HepG2 (cell line): Measurements from ENCODE around the gene ZNF20. TPM values are rescaled to one million over a fixed set of nuclear protein-coding genes. Genes with fewer than 3 reads are reported as not detected.

Experiments used
- ADNP ChIP-seq: sonication (generic); formaldehyde crosslinking; IDR thresholded peaks from 2 replicates; pipeline ENCODE4 v1.4.0; 2020; ENCODE audit warnings: missing genetic modification reagents
- CAMTA2 ChIP-seq: sonication (generic); formaldehyde crosslinking; IDR thresholded peaks from 2 replicates; pipeline ENCODE4 v1.4.0; 2020; ENCODE audit warnings: mild to moderate bottlenecking, missing genetic modification reagents, borderline replicate concordance
- FOXA3 ChIP-seq: IDR thresholded peaks from 2 replicates; pipeline ENCODE4 v1.6.1; 2016; ENCODE audit warnings: missing genetic modification reagents, missing compliant biosample characterization
- HDAC1 ChIP-seq: sonication (generic); formaldehyde crosslinking; IDR thresholded peaks from 2 replicates; pipeline ENCODE4 v1.5.1; 2020; ENCODE audit warnings: mild to moderate bottlenecking, missing genetic modification reagents
- MXD3 ChIP-seq: IDR thresholded peaks from 2 replicates; pipeline ENCODE4 v1.6.1; 2016; ENCODE audit warnings: mild to moderate bottlenecking, missing biosample characterization, missing genetic modification reagents
- MXI1 ChIP-seq: IDR thresholded peaks from 3 replicates; pipeline ENCODE4 v1.6.1; 2012; ENCODE audit warnings: low read depth, low read length, inconsistent platforms, borderline replicate concordance
- RBM39 ChIP-seq: fragments of 200-400 bp; formaldehyde crosslinking; IDR thresholded peaks from one replicate; pipeline ENCODE4 v1.6.1; 2018; ENCODE audit warnings: antibody characterized with exemption, mild to moderate bottlenecking, low read depth, low read length; ENCODE audit not compliant: poor library complexity, severe bottlenecking
- REXO4 ChIP-seq: sonication (generic); formaldehyde crosslinking; IDR thresholded peaks from 2 replicates; pipeline ENCODE4 v1.8.0; 2022; ENCODE audit warnings: missing genetic modification reagents, mild to moderate bottlenecking, borderline replicate concordance
- SMAD3 ChIP-seq: sonication (generic); formaldehyde crosslinking; IDR thresholded peaks from 2 replicates; pipeline ENCODE4 v1.4.0; 2020; ENCODE audit warnings: missing genetic modification reagents
- TCF7 ChIP-seq: sonication (generic); IDR thresholded peaks from 2 replicates; pipeline ENCODE4 v1.6.1; 2016; ENCODE audit warnings: antibody characterized with exemption, low read depth
- TEAD3 ChIP-seq: optimal IDR thresholded peaks from 2 replicates; pipeline ENCODE3; 2016; ENCODE audit warnings: borderline replicate concordance
- ZNF142 ChIP-seq: sonication (generic); formaldehyde crosslinking; IDR thresholded peaks from 2 replicates; pipeline ENCODE4 v1.4.0; 2020; ENCODE audit warnings: missing genetic modification reagents
- ZNF251 ChIP-seq: sonication (generic); formaldehyde crosslinking; IDR thresholded peaks from 2 replicates; pipeline ENCODE4 v1.9.0; 2021; ENCODE audit warnings: mild to moderate bottlenecking, missing genetic modification reagents
- ZNF564 ChIP-seq: sonication (generic); formaldehyde crosslinking; IDR thresholded peaks from 2 replicates; pipeline ENCODE4 v1.8.1; 2023; ENCODE audit warnings: mild to moderate bottlenecking, missing genetic modification reagents
- ZNF597 ChIP-seq: sonication (generic); formaldehyde crosslinking; IDR thresholded peaks from 2 replicates; pipeline ENCODE4 v1.5.0; 2020; ENCODE audit warnings: missing genetic modification reagents
- polyA plus RNA-seq, 8 experiments: library from polyadenylated mRNA; depleted of rRNA in 3 of 8; stranded (reverse) in 7 of 8; unstranded in 1 of 8; fragments of >200 nt; fragmentation: Illumina TruSeq in 4 of 8; extraction: Trizol in 4 of 8; gene quantifications; 2 replicates each; pipeline versions ENCODE4 v1.2.1 to v1.2.3, GENCODE V29; 2011 to 2016; ENCODE audit warnings: low read depth in 4 of 8, missing spikeins in 1 of 8, mixed read lengths in 1 of 8; ENCODE audit not compliant: insufficient read depth in 1 of 8
- total RNA-seq, 5 experiments: library from RNA; depleted of rRNA; stranded (reverse); fragments of >200 nt; fragmentation: Illumina TruSeq; extraction: Trizol; gene quantifications; 2 replicates each; pipeline ENCODE4 v1.2.3, GENCODE V29; 2016; ENCODE audit warnings: low read depth in 1 of 5

ZNF20 gene
- total and polyA plus RNA-seq, 2 of the 13 experiments (the other 11 are each of a cell fraction or from before 2014, with no cell fraction given) = 1.6 to 8.0 TPM

GRCh38 chr19:12111943-12112637 is 28.1 kb downstream of the ZNF20 start (continued):
- no peak for TF ChIP-seq ZNF142
- TF ChIP-seq TEAD3 (CRISPR knock-in tag) = peak; percentile 92
- TF ChIP-seq ZNF597 = no peak
- TF ChIP-seq HDAC1 = no peak
- TF ChIP-seq MXI1 = 0 out of 3 replicates have a peak, but pooled peaks have one; percentile 12
- TF ChIP-seq FOXA3 = peak; percentile 38; the same call in 1 of the 2 replicates
- TF ChIP-seq RBM39 = no peak
- no peak for TF ChIP-seq ZNF251 (CRISPR knock-in tag)
- no peak for TF ChIP-seq REXO4 (CRISPR knock-in tag)
- TF ChIP-seq ZNF564 (CRISPR knock-in tag) = no peak
- no peak for TF ChIP-seq MXD3 (CRISPR knock-in tag)
- TF ChIP-seq SMAD3 (CRISPR knock-in tag) = no peak
- TF ChIP-seq CAMTA2 (CRISPR knock-in tag) = no peak
- TF ChIP-seq ADNP (CRISPR knock-in tag) = no peak
- peak; percentile 40 for TF ChIP-seq TCF7
